ENCODE measurements around the gene PRPH2. TPM values are rescaled to one million over a fixed set of nuclear protein-coding genes. Genes with fewer than 3 reads are reported as not detected.

The PRPH2 gene
- 3.4 TPM for polyA plus RNA-seq (2013, experiment 1 of 2; ENCODE audit: insufficient read length)
- polyA plus RNA-seq (2013, experiment 2 of 2; ENCODE audit: insufficient read length) = 3.9 TPM

- no peak for DNase-seq
Observed at GRCh38 chr6:42722497-42722896, at the start of gene PRPH2. Gene PRPH2, minus strand, starts transcription at chr6:42722597. Its CDS starts 263 bp downstream, at chr6:42722334.

- no peak for DNase-seq
Observed at GRCh38 chr6:42771741-42772100, 49.3 kb upstream of the PRPH2 start.

GRCh38 chr6:42769836-42770235, 47.4 kb upstream of the PRPH2 start:
- DNase-seq = no peak

- DNase-seq = no peak
Observed at GRCh38 chr6:42769051-42769450, 46.7 kb upstream of the PRPH2 start.

- DNase-seq = peak; percentile 49
Observed at GRCh38 chr6:42766163-42766670, 43.8 kb upstream of the PRPH2 start.

GRCh38 chr6:42764911-42765648, 42.7 kb upstream of the PRPH2 start:
- DNase-seq = no peak

- DNase-seq = no peak
Observed at GRCh38 chr6:42762950-42763349, 40.6 kb upstream of the PRPH2 start.

- no peak for DNase-seq
Observed at GRCh38 chr6:42762426-42762859, 40.0 kb upstream of the PRPH2 start.

- no peak for DNase-seq
Observed at GRCh38 chr6:42761287-42762067, 39.1 kb upstream of the PRPH2 start.

- DNase-seq = no peak
Observed at GRCh38 chr6:42758756-42759430, 36.5 kb upstream of the PRPH2 start.

GRCh38 chr6:42756722-42757121, 34.3 kb upstream of the PRPH2 start:
- no peak for DNase-seq

- DNase-seq = no peak
Observed at GRCh38 chr6:42754759-42755158, 32.4 kb upstream of the PRPH2 start.

GRCh38 chr6:42751055-42751454, 28.7 kb upstream of the PRPH2 start:
- no peak for DNase-seq

- DNase-seq = no peak
Observed at GRCh38 chr6:42748203-42748898, 26.0 kb upstream of the PRPH2 start.

GRCh38 chr6:42746463-42747391, 24.3 kb upstream of the PRPH2 start:
- DNase-seq = peak; percentile 94

- peak; percentile 99 for DNase-seq
Observed at GRCh38 chr6:42745640-42746462, 23.5 kb upstream of the PRPH2 start, which contains the start of gene TBCC. Gene TBCC, minus strand, starts transcription at chr6:42746103. Its CDS starts 30 bp downstream, at chr6:42746073.

- DNase-seq = no peak
Observed at GRCh38 chr6:42745083-42745639, 22.8 kb upstream of the PRPH2 start.

- no peak for DNase-seq
Observed at GRCh38 chr6:42744351-42744893, 22.0 kb upstream of the PRPH2 start.

- peak; percentile 87 for DNase-seq
Observed at GRCh38 chr6:42742116-42742894, 19.9 kb upstream of the PRPH2 start.

Measured in fibroblast of skin of abdomen (primary cell).